NCI-H1105 treated with DMSO at 0.1 percent for 48 hours (cell line): ENCODE data around the gene FAM170A.

ENCODE experiments used
- DNase-seq: peaks from one replicate; lab custom pipeline; 2025; lab: John Stamatoyannopoulos, UW

Gene FAM170A, protein sequence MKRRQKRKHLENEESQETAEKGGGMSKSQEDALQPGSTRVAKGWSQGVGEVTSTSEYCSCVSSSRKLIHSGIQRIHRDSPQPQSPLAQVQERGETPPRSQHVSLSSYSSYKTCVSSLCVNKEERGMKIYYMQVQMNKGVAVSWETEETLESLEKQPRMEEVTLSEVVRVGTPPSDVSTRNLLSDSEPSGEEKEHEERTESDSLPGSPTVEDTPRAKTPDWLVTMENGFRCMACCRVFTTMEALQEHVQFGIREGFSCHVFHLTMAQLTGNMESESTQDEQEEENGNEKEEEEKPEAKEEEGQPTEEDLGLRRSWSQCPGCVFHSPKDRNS

DNA sequence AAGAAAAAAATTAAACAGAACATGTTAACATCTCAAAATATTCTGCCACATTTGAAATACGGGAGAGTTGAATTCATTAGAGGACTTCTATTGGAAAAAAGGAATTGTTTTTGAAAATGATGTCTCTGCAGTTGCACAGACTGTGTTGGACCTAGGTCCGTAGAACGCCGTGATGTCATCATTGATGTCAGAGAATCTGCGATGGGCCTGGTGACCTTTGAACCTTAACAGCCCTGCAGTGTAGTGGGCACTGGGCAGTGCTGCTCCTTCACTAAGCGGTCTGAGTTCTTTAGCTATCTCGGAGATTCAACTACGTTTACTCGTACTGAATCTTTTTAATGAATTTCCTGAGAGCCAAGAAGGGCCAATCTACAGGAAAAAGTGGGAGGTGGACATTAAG, at the start of gene FAM170A:
FAM170A (plus strand) TSS at position 220 of the 400 bp plus-strand sequence. CDS start 211 bp downstream, outside the sequence.
- DNase-seq, result no peak

DNA sequence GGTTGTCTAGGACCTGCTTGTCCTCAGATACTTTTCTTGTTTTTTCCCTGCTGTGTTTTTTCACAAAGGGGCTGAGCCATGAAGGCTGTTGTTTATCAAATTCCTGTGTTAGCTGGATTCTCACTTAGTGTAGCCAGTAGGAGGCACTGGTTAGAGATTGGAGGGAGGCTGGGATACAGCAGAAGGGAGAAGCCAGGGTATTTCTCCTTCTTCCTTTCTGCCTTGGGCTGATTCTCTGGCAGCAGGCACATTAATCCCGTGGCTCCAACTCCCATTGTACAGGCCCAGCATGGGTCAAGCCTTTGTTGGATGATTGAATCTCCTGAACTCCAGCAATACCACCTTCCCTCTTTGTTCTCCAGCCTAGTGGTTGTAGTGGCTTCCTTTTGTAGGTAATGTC, 46.4 kb upstream of the FAM170A start:
- no peak for DNase-seq

DNA sequence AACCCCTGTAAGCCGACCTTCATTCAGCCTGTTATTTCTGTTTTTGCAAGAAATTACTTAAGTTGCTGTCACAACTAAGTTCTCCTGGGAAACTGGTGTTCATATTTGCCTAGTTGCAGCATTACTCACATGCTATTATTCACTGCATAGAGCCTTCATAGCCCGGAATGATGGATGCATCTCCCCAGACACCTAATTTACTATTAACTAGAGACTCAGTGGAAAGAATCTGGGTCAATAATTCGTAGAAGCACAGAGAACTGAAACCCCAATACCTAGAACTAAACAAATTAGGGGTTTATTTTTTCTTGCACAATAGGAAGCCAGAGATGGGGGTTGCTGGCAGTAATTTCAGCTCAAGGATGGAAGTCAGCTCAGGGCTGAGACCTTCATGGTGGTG, 45.7 kb upstream of the FAM170A start:
- DNase-seq, result no peak

DNA sequence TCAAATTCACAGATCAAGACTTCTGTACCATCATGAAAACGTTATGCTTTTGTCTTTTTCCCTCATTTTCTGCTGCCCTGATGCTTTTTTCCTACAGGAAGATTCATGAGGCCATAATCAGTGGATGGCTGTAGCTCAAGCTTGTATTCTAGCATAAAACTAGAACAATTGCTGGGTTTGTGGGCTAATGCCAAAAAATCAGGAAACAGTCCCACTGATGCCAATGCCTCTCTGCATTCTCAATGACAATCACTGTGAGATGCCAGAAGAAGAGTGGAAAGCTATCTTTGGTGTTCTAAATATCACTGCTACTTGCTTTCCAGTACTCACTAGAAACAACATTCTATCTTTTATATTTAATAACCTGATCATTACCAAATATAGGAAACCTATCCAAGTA, 33.3 kb upstream of the FAM170A start:
- DNase-seq, result no peak

DNA sequence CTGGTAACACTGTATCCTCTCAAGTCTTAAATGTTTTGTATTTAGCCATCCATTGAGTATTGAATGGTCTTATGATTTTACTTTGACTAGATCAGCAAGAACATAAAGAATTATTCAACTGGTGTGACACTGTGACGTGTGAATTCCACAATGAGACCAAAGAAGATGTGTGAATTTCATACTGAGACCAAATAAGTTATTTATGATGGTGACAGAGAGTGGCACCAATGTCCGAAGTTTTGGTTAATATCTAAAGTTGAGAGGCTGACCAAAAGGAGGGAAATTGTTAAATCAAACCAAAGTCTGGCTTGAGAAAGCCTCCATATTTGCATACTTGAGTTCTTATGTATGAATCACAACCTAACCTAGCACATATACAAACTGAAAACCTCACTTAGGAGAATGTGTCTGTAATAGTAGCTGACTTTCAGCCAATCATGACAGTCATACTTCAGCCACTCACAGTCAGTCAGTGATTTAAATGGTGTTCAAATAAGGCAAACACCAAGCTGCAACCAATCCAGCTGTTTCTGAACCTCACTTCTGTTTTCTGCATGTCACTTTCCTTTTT, 31.5 kb upstream of the FAM170A start:
- no peak for DNase-seq

DNA sequence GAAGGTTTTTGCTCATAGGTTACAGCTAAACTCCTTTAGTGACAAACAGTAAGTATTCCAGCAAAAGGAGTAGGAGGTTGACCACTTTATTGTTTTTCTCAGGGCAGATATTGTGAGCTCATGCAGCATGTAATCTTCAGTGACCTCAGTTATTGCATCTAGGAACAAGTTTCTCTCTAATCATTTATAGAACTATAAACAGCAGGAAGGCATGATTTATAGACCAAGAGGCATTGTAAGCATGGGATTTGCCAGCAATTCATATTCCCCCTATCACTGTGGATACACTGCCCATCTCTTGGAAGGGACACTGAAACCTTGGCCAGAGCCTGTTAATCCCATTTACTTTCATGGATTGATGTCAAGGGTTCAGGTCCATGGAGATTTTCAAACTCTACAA, 15.4 kb upstream of the FAM170A start:
- no peak for DNase-seq

DNA sequence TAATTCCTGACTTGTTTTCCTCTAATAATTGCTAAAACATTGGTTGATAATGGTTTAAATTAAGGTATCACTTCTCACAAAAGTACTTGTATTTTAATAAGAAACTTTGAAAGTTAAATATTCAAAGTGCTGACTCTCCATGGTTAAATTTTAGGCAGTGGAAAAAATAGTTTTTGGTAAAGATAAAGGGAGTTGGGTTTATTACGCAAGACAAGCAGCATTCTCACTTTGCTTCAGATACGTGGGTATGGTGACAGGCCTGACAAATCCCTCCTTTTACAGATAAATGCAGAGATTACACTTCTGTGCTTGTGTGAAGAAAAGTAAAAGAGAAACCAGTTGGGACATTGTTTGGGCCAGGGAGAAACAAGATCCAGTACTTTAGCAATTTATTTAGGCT, 14.5 kb upstream of the FAM170A start:
- DNase-seq, result no peak

DNA sequence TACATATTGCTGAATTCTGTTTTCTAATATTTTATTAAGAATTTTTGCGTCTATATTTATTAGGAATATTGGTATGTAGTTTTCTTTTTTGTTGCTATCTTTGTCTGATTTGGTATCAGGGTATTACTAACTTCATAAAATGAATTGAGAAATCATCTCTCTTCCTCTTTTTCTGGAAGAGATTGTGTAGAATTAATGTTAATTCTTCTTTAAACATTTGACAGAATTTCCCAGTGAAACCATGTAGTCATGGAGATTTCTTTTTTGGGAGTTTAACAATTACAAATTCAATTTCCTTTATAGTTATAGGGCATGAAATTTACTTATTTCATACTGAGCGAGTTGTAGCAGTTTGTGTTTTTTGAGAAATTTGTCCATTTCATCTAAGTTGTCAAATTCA, 3.3 kb upstream of the FAM170A start:
- DNase-seq, result no peak

DNA sequence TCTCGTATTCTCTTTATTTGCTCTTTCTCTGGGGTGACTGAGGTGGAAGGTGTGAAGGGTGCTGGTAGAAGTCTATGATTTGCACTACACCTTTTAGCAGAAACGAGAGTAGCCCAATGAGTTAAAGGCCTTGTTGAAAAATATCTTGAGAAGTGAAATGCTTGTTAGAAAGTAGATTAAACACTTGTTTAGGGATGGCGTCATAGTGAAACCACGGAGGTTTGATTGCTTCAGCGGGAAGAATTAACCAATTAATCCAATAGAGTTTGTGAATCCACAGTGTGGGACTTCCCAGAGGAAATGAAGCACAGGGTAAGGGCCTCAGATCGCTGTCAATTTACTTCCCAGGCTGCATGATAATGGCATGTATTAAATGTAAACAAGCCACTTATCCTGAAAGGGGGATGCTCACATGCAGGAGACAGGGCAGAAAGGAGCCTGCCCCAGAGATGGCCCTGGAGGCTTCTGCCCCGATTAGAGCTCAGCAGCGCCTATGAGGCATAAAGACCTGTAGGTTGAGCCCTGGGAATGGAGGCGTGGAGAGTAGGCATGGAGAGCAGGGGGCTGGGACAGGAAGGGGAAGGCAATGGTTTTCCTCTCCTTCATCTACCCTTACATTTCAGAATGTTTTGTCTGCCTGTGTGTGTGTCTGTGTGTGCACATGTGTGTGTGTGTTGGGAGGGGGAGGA, 1.5 kb downstream of the FAM170A start:
- DNase-seq, result no peak

DNA sequence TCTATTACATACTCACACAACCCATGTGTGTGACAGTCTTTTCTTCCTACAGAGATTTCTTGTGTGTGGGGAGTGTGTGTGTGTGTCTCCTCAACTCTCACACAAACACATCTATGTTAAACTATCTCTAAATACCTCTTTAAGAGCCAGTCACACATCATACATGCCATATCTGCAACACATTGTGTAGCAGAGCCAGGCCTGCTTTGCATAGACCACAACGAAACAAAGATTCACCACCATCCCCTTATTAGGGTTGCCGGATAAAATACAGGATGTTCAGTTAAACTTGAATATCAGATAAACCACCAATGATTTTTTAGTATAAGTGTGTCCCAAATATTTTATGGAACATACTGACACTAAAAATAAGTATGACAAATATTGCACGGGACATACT, 2.3 kb downstream of the FAM170A start:
- DNase-seq, result no peak

DNA sequence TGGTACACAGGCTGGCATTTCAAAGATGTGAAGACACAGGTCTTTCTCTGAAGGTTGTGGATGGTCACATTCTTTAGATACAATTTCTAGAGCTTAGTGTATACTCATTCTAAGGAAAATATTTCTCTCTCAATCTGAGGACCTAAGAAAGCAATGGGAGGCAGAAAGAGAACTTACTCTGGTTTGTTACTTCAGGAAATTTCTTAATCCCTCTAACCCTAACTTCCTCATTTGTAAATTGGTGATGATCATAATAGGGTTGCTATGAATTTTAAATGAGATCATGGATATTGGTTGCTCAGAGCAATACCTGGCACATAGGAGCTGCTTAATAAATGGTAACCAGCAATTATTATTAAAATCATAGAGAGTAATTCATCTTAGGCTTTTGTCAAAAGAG, 22.1 kb downstream of the FAM170A start:
- DNase-seq, result no peak

DNA sequence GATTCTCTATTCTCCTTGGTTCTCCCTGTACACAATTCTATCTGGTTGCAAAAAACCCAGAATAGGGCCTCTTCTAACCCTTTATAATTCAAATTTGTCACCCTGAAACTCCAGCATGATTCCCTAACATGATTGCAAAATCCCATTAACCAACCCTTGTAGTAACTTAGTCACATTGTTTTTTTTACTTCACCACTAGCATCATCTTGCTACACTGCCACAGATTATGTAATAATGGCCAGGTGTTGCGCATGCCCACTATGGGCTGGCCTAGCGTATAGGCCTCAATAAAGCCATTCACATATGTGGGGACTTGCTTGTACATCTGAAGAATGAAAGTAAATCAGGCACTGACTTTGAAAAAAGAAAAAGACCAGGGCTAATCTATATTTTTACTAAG, 25.7 kb downstream of the FAM170A start:
- DNase-seq, result no peak

DNA sequence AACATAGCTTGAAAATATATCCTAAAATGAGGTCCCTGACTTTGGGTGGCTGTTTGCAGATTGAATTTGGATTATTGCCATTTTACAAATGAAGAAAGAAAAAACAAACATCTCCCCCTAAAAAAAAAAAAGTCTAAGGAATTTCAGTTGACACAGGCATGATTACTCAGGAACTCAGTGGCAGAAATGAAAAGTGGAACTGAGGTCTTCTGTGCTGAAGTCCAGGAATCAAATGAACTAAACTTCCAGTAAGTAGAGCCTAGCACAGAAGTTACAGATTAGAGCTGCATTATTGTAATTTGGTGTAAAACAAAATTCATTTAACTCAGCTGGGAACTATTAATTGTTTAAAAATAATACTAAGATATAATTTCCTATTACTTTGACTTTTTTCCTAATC, 26.7 kb downstream of the FAM170A start:
- no peak for DNase-seq

DNA sequence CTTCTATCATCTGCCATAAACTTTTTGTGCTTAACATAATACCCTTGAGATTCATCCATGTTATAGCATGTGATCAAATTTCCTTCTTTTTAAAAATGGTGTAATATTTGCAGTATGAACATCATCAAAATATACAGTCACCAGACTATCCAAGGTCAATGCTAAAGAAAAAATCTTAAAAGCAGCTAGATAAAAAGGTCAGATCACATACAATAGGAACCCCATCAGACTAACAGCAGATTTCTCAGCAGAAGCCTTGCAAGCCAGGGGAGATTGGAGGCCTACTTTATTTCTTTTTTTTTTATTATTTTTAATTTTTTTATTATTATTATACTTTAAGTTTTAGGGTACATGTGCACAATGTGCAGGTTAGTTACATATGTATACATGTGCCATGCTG, 37.2 kb downstream of the FAM170A start:
- no peak for DNase-seq

DNA sequence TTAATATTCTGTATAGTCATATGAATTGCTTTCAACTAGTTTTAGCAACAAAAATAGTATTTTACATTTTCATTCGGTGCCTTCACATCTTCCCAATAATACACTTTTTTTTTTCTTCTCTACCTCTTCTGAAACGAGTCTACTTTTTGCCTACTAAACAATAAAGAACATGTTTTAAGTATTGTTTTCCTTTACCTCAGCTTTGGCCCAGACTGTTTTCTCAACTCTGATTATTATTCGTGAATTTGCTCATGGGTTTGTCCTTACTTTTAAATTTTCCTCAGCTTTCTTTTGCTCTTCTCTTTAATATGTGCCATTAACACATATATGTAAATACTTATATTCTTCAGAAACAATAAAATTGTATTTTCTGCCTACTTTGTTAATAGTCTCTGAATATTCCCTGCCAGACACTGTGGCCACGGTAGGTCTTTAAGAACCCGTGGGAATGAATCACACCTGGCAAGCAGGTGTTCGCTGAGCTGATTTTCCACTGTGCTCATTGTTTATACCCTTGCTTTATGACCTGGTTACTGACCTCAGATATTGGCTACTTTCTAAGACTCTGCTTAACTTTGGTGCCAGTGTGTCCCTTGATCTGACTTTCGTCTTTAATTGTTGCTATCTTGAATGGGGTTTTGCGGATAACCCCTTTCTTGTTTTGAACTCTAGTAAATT, 49.1 kb downstream of the FAM170A start:
- DNase-seq, result peak; percentile 78

DNA sequence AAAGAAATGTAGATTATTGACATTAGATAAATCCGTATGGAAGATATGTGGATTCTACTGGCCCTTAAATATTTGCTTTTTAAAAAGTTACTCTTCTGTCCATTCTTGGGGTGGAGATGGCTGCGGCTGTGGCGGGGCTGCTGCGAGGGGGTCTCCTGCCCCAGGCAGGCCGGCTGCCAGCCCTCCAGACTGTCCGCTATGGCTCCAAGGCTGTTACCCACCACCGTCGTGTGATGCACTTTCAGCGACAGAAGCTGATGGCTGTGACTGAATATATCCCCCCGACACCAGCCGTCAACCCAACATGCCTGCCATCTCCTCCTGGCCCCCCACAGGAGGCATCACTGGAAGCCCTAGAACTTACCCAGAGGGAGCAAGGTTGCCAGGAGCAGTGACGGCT, 50.7 kb downstream of the FAM170A start:
- no peak for DNase-seq

DNA sequence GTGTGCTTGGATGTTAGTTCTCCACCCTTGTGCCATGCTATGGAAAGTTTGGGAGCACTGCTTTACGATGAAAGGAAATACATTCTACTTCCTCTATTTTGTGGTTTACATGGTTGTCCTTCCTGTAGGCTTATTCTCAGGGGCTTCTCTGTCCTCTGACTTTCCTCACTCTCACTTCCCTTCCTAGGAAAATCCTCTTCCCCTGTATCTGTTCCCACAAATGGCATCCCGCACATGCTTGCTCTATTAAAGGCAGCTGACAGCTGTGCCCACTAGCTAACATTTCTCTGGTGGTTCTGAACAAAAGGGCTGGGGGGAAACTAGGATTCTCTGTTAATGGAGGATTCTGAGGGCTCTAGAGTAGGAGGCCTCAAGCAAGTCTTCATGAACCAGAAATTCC, 52.4 kb downstream of the FAM170A start:
- no peak for DNase-seq

DNA sequence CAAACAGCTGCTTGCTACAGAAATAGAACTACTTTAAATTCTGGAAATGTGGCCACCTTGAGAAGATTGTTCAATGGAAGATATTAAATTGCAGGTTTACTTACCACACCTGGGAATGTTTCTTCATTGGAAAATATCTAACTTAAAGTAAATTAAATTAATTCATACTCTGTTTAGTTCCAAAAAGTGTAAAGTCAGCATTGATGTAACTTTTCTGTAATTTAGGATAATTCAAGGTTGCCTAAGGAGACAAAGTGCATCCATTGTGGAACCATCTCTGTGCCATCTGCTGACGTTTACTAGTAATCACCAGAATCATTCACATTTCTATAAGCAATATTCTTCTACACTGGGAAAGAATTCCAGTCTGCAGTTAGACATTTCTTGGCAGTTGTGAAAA, 53.0 kb downstream of the FAM170A start:
- no peak for DNase-seq
